HL-60 (cell line): Measurements from ENCODE around the gene TNIK.

ENCODE experiments used
- DNase-seq, 2 experiments: peaks; one replicate each; pipeline ENCODE4 v3.0.0-alpha.2; 2010 to 2020; ENCODE audit warnings: low read depth in 1 of 2, low spot score in 1 of 2
- H3K27ac ChIP-seq: fragments of 250-450 bp; sonication (Bioruptor Pico); replicated peaks from 2 replicates; pipeline ENCODE4 v1.5.1; 2020; ENCODE audit warnings: mild to moderate bottlenecking, moderate library complexity
- H3K27me3 ChIP-seq: fragments of 250-450 bp; sonication (Bioruptor Pico); 2 replicates; pipeline ENCODE4 v1.5.1; 2021; ENCODE audit warnings: mild to moderate bottlenecking, moderate library complexity; ENCODE audit not compliant: insufficient read depth, poor library complexity, severe bottlenecking
- H3K4me3 ChIP-seq: replicated peaks from 2 replicates; pipeline ENCODE4 v1.5.1; 2011; ENCODE audit warnings: mild to moderate bottlenecking, control low read depth, low read length; ENCODE audit not compliant: insufficient read depth
- CTCF ChIP-seq: IDR thresholded peaks from one replicate; pipeline ENCODE4 v1.5.1; 2011; ENCODE audit warnings: low read length, control low read depth, inconsistent platforms; ENCODE audit not compliant: insufficient read depth
- GABPA ChIP-seq: IDR thresholded peaks from 2 replicates; pipeline ENCODE4 v1.6.1; 2012; ENCODE audit warnings: low read depth
- POLR2AphosphoS5 ChIP-seq: IDR thresholded peaks from 2 replicates; pipeline ENCODE4 v1.6.1; 2012; ENCODE audit warnings: low read depth
- SPI1 ChIP-seq: IDR thresholded peaks from 2 replicates; pipeline ENCODE4 v1.6.1; 2012; ENCODE audit warnings: low read depth, mild to moderate bottlenecking, borderline replicate concordance
- TF ChIP-seq, protein P1 (sequence below): IDR thresholded peaks from 2 replicates; pipeline ENCODE4 v1.6.1; 2012; ENCODE audit warnings: low read depth; ENCODE audit not compliant: insufficient replicate concordance

The TNIK gene

DNA sequence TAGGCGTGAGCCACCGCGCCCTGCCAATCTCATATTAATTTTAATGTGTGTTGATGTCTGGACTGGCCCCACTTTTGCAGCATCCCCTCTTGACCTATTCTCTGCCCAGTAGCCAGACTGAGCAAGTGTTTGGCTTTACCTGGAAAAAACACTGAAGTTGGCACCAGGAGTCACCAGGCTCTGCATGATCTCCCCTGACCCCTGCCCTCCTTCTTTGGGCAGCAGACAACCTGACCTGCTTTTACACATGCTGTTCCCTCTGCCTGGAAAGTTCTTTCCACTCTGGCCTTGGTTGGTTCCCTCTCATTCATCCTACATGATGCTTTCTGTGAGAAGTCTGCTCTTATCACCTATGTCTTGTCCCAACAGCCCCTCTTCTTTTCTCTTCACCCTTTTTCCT, 365.8 kb downstream of the TNIK start:
- no peak overlapping the region for H3K27ac ChIP-seq
- DNase-seq = no peak
- no peak overlapping the region for H3K4me3 ChIP-seq
- H3K27me3 ChIP-seq = peaks cover 2% of the 10 kb centered on the region
- TF ChIP-seq, protein P1, sequence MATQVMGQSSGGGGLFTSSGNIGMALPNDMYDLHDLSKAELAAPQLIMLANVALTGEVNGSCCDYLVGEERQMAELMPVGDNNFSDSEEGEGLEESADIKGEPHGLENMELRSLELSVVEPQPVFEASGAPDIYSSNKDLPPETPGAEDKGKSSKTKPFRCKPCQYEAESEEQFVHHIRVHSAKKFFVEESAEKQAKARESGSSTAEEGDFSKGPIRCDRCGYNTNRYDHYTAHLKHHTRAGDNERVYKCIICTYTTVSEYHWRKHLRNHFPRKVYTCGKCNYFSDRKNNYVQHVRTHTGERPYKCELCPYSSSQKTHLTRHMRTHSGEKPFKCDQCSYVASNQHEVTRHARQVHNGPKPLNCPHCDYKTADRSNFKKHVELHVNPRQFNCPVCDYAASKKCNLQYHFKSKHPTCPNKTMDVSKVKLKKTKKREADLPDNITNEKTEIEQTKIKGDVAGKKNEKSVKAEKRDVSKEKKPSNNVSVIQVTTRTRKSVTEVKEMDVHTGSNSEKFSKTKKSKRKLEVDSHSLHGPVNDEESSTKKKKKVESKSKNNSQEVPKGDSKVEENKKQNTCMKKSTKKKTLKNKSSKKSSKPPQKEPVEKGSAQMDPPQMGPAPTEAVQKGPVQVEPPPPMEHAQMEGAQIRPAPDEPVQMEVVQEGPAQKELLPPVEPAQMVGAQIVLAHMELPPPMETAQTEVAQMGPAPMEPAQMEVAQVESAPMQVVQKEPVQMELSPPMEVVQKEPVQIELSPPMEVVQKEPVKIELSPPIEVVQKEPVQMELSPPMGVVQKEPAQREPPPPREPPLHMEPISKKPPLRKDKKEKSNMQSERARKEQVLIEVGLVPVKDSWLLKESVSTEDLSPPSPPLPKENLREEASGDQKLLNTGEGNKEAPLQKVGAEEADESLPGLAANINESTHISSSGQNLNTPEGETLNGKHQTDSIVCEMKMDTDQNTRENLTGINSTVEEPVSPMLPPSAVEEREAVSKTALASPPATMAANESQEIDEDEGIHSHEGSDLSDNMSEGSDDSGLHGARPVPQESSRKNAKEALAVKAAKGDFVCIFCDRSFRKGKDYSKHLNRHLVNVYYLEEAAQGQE = no peak
- TF ChIP-seq SPI1 = no peak
- TF ChIP-seq POLR2AphosphoS5 = no peak
- no peak for TF ChIP-seq GABPA
- no peak for TF ChIP-seq CTCF

- no peak for TF ChIP-seq CTCF
- no peak for TF ChIP-seq GABPA
- no peak for TF ChIP-seq SPI1
- no peak for DNase-seq
Observed at GRCh38 chr3:171093462-171093861, 366.7 kb downstream of the TNIK start.

DNA sequence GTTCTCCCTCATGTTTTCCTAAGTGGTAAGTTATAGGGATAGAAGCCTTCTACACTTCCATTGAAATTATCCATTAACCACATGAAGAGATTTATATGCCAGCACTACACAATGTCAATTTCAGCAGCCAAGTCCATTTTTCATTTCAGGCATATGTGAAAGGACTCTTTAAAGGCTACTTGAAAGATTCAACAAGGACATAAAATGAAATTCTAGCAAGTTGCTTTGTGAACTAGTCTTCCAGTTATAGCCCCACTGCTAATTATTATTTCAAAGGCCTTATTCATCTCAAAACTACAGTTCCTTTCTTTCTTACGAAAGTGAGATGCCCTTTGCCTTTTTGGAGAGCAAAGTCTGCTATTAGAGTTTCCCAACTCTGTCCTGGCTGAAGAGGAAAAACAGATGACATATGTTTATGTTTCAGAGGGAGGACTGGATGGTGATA, 367.7 kb downstream of the TNIK start:
- Histone ChIP-seq H3K27ac (no peak overlapping the region), H3K27me3 (peaks cover 2% of the 10 kb centered on the region), H3K4me3 (no peak overlapping the region)
- DNase-seq = no peak
- TF ChIP-seq SPI1 = no peak
- TF ChIP-seq CTCF = no peak
- TF ChIP-seq POLR2AphosphoS5 = no peak
- TF ChIP-seq GABPA = no peak
- TF ChIP-seq, protein P1 = no peak

More at GRCh38 chr3:171093462-171093861, 366.7 kb downstream of the TNIK start:
- H3K4me3 ChIP-seq = no peak overlapping the region
- H3K27ac ChIP-seq = no peak overlapping the region
- peaks cover 2% of the 10 kb centered on the region for H3K27me3 ChIP-seq

GRCh38 chr3:171090321-171090720, 369.9 kb downstream of the TNIK start:
- TF ChIP-seq SPI1 (no peak), GABPA (no peak), POLR2AphosphoS5 (no peak), CTCF (no peak)
- TF ChIP-seq, protein P1 = no peak
- H3K27me3 ChIP-seq = peaks cover 6% of the 10 kb centered on the region
- H3K4me3 ChIP-seq = no peak overlapping the region
- H3K27ac ChIP-seq = no peak overlapping the region
- no peak for DNase-seq
